CD4-positive, alpha-beta T cell treated with Interleukin-17A for 4 hours (primary cell): ENCODE data around the gene OR5K1.

ENCODE experiments used
- DNase-seq: peaks from one replicate; pipeline ENCODE4 v3.0.0-alpha.2; 2020; ENCODE audit warnings: mixed read lengths

OR5K1 gene

GRCh38 chr3:98462901-98463300 is at the start of gene OR5K1:
OR5K1 (plus strand) TSS chr3:98463201; CDS start chr3:98469577, 6,376 bp downstream.
- DNase-seq = no peak

- DNase-seq = no peak
These were observed 30.4 kb upstream of the OR5K1 start for GRCh38 chr3:98432575-98432974.

DNA sequence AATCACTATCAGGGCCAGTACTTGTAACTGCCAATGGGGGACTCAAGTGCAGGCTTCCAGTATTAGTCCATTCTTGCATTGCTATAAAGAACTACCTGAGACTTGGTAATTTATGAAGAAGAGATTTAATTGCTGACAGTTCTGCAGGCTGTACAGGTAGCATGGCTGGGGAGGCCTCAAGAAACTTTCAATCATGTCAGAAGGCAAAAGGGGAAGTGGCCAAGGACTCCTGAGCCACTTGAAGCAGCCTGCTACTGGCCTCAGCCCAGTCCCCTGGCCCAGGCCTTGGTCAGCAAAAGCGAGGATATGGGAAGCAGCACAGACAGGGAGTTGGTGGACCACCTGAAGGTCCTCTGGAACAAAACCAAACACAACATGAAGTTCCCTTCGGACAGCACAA is 29.2 kb upstream of the OR5K1 start:
- DNase-seq = no peak

DNA sequence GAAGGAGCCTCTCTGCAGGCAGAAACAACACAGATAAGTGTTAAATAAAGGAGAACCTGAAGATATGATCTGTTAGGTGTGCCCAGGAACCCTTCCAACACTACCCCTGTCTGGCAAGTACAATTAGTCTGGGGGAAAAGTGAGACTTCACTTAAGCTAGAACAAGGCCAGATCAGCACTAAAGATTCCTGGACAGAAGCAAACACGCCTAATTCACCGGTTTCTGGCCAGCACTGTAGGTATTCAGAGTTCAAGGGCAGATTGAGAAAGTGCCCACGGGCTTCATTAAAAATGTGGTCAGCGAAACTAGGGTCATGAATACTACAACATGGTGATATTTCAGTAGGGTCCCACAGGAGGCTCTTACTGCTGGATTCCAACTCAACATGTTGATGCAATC is 28.6 kb upstream of the OR5K1 start:
- DNase-seq = no peak

DNA sequence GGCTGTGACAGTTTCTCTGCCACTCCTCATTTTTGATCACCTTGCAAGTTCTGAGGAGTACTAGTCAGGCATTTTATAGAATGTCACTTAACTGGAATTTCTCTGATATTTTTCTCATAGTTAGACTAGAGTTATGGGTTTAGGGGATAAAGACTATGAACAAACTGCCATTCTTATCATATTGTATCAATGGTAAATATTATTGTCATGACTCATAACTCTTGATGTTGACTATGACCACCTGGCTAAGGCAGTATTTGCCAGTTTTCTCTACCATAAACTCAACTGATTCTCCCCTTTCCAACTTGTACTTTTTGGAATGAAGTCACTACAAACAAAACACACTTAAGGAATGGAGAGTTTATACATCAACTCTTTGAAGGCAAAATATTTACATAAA is 22.7 kb upstream of the OR5K1 start:
- DNase-seq = no peak

DNA sequence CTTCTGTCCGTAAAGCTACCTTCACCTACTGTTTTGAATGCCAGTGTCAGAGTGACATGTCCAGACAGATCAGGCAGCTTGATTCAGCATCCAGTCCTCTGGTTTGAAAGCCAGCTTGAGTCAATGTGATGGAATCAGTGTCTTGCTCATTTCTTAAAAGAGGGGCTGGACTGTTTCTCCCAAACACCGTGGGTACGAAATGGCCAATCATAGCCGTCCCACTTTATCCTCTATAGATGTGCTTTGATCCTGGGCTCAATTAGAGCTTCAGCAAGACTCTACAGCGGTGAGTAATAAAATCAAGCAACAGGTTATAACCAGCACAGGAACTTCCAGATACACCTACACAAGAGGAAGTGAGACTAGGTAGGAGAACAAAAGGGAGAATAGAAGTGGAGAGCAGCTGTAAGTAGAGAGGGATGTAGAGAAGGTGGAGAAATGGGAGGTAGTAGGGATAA is 17.0 kb upstream of the OR5K1 start:
- no peak for DNase-seq

- DNase-seq = peak; percentile 11
These were observed 13.3 kb upstream of the OR5K1 start for GRCh38 chr3:98449606-98450193.

GRCh38 chr3:98450372-98450771 is 12.6 kb upstream of the OR5K1 start:
- DNase-seq = no peak

DNA sequence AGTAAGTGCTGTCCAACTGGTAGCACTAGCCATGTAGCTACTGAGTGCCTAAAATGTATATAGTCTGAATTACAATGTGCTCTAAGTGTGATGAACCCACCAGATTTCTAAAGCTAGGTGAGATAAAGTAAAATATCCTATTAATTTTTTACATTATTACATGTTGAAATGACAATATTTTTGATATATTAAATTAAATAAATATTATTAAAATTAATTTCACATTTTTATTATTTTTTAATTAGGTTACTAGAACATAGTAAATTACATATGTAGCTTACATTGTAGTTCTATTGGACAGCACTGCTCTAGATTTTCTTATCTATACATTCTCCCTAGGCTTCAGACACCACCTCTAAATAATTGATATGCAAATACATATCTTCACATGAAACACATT is 9.2 kb upstream of the OR5K1 start:
- DNase-seq = no peak

- DNase-seq = no peak
These were observed 8.1 kb upstream of the OR5K1 start for GRCh38 chr3:98454929-98455328.

DNA sequence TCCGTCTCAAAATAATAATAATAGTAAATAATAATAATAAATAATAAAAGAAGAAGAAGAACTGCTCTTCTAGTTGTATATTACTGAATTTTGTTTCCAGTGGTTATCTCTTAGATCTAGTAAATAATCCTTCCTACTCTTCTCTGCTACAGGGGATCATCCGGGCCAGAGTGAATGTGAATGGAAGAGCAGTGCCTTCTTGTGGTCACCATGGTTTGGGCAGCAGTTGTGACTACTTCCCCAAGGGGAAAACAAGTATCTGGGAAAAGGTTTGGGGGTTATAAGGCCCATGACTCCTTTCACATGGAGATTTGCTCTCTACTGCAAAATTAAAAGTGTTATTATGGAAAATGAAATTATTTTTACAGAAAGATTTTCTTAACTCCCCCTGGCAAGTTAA is 5.5 kb upstream of the OR5K1 start:
- DNase-seq = no peak

DNA sequence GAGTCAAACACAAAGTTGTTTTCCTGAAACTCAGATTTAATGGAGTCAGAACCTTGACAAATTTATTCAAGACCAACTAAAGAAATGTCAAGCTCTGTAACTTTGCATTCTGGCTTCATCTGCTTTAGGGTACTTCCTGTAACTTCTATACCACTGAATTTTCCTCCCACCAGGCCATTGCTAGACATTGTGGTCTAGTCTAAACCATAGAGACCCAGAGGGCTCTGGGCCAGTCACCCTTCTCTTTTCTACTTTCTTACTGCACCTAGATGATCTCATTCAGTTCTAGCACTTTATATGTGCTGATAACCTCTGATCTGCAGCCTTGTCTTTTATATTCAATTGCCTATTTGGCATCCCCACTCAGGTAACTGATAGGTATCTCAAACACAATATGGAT is 2.8 kb upstream of the OR5K1 start:
- DNase-seq = no peak

DNA sequence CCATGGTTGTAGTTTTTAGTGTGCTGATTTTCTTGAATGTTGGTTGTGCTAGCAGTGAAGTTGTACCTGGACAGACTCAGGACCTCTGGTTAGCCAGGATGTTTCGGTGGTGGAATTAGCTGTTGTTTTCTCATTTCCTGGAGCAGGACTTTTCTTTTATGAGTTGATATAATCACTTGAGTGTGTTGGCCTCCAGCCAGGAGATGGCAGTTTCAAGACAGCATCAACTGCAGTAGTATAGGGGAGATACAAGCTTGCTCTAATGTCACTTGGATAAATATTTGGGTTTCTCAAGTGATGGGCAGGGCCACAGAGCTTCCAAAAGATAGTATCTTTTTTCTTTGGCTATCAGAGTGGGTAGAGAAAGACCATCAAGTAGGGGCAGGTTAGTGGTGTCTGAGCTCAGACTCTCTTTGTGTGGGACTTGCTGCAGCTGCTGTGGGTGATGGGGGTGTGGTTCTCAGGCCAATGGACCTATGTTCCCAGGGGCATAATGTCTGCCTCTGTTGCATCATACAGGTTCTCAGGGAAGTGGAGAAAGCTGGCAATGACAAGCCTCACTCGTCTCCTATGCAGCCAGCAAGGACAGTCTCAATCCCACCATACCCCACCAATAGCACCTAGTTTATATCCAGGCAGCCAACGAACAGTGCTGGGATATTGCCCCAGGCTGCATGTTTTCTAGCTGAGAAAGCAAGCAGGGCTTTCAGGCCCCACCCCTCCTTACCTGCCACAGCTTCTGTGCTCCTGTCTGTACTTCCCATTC is 19.9 kb downstream of the OR5K1 start:
- no peak for DNase-seq

DNA sequence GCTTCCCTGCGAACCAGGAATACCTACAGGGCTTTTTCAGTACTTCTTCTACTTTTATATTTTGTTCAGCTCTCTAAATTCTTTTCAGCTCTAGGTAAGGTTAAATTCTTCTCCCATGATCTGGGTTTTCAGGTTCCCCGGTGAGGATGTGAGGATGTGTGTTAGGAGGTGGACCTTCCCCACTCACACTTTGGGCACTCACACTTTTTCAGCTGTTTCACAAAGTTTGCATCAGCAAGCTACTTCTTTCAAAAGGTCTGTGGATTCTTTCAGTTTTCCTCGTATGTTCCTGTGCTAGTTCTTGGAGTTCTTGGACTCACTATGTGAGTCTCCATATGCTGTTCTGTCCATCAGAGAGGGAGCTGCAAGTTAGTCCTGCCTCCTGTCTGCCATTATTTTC is 20.6 kb downstream of the OR5K1 start:
- DNase-seq = no peak

- DNase-seq = no peak
These were observed 34.4 kb downstream of the OR5K1 start, which contains the start of gene OR5K2 for GRCh38 chr3:98497381-98497780. OR5K2 (plus strand) TSS chr3:98497681; CDS start chr3:98497681, 0 bp downstream.

DNA sequence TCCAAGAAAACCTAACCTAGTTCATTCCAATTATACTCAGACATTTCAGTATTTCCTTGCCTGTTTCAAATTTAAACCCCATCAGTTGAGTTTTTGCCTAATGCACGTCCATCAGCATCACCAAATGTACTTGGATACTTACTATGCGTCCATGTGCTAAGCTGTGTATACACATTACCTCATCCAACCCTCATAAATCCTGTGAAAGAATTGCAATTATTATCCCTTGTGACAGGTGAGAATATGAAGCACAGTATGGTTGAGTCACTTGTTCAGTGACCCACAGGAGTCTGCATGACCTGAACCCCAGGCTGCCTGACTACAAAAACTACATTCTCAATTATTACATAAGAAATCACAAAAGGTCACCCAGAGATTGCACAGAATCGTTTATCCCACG is 37.0 kb downstream of the OR5K1 start:
- DNase-seq = no peak

DNA sequence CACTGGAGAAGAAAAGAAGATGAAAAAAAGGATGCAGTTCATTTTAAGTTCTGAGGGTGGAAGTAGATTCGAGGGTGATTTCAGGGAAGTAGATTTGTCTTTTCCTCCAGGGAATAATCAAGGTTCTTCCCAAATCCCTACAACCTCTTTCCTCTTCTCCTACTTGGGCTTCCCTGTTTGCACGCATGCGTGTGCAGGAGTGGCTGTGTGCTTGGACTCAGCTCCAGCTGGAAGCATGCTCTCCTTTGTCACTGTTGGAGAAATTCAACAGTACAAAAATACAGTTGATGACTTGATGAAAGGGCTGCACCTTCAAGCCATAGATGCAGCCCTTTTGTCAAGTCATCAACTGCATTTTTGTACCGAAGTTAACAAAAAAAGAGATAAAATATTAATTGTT is 38.3 kb downstream of the OR5K1 start:
- DNase-seq = no peak

DNA sequence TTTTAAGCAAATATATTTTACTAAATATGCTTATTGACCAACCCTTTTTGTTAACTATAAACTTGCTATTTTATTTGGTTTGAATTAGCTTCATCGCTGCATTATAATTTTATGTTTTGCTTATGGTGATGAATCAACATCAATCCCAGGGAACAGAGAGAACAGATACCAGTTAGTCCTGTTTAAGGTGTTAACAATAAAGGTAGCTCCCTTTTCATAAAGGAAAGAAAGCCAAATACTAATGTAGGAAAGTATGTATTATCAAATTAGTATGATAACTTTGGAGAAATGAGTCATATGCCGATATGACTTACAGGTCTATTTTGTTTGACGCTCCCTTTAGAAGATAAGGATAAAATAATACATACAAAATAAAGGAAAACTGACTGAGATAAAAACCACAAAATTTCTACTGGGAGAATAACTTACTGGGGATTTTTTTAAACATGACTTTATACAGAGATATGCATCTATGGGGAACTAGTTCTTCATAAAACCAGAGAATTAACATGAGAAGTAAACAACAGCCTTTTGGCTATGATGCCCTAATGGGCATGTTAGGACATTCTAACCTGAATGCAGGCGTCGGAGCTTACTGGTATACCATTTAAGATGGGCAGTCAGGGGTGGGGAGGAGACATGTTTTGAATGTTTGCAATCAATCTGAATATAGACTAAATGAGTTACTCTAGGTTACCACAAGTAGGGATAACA is 39.0 kb downstream of the OR5K1 start:
- no peak for DNase-seq

DNA sequence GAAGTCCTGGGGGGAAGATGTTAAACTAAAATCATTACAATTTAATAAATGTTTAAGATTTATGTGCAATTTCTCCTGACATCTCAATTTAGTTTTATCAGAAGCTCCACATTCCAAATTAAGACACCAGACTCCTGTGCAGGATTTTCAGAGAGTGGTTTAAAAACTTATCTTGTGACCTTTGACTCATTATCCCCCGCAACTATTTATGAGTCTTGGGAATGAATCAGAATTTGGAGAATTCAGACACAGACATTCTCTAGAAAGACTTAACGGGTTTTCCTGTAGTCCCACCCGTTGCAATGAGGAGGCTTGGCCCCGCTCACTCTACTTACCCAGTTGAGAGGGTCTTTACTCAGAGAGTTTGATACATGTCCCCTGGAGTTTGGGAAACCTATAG is 41.5 kb downstream of the OR5K1 start:
- DNase-seq = no peak

DNA sequence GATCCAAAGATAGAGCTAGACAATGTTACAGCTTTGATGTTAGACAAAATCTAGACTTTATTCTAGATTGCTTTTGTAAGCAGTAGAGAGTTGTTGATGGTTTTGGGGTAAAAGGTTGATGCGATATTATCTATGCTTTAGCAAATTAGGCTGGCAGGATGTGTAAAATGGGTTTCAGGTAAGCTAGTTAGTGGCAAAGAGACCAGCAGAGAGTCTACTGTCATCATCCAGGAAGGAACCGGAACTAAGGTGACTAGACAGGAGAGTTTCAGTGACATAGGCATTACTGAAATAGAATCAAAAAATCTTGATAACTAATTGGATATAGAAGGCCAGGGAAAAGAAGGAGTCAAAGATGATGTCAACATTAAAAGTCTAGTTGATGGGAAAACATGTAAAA is 45.6 kb downstream of the OR5K1 start:
- DNase-seq = no peak

- no peak for DNase-seq
These were observed 49.6 kb downstream of the OR5K1 start for GRCh38 chr3:98512576-98512975.

GRCh38 chr3:98513091-98513511 is 50.1 kb downstream of the OR5K1 start:
- no peak for DNase-seq

DNA sequence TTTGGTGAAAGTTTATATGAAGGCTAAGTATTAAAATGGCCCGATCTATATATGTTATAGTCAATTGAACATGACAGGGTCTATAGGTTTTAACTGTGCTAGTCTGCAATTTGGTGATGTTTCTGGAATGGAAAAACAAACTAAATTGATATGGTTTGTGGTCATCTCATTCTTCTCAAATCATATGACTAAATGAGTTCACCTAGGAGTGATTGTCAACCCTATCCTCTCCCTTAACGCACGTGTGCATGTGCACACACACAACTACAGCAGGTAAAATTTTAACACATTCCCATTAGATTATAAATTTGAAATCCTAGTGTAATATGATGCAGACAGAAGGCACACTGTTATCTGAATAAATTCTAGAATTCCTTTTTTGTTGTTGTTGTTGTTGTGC is 50.7 kb downstream of the OR5K1 start:
- DNase-seq = no peak

GRCh38 chr3:98514948-98515347 is 51.9 kb downstream of the OR5K1 start:
- DNase-seq = no peak
